GM11168 (cell line): ENCODE results near the gene P2RY8.

Experiments
- in situ Hi-C: fragments of 300-500 bp; cut with MboI; formaldehyde crosslinking; loops from one replicate; pipeline ENCODE4 v1.12.0; 2022; ENCODE audit warnings: low sequenced_read_pairs; ENCODE audit not compliant: unreplicated experiment

P2RY8 gene

DNA sequence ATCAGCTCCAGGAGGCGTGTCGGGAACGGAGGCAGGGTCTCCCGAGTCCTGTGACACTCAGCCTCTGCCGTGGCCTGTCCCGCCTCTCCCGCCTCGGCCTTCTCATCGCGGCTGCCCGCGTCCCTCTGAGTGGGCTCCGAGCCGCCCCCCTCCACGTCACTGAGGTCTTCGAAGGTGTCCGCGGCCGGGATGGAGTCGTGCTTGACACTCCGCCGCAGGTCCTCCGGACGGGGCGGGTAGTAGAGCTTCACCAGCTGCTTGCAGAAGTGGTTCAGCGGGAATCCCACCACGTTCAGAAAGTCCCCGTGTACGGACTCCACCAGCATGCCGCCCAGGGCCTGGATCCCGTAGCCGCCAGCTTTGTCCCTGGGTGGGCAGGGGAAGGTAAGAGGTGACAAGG lies 109.2 kb downstream of the P2RY8 start:
- in situ Hi-C loops, result loop anchor here (25.0 kb wide), 1 partner anchor 1185 kb away; no protein-coding TSS in a partner anchor

GRCh38 chrX:1426321-1426720 lies 110.7 kb downstream of the P2RY8 start:
- in situ Hi-C loops, result loop anchor here (25.0 kb wide), 1 partner anchor 1186 kb away; no protein-coding TSS in a partner anchor

- in situ Hi-C loops, result loop anchor here (25.0 kb wide), 1 partner anchor 1187 kb away; no protein-coding TSS in a partner anchor
These were observed 111.6 kb downstream of the P2RY8 start for GRCh38 chrX:1425381-1425780.

- in situ Hi-C loops, result no loop called here
These were observed 112.7 kb downstream of the P2RY8 start for GRCh38 chrX:1424147-1424851.

GRCh38 chrX:1423215-1423614 lies 113.8 kb downstream of the P2RY8 start:
- in situ Hi-C loops, result no loop called here

DNA sequence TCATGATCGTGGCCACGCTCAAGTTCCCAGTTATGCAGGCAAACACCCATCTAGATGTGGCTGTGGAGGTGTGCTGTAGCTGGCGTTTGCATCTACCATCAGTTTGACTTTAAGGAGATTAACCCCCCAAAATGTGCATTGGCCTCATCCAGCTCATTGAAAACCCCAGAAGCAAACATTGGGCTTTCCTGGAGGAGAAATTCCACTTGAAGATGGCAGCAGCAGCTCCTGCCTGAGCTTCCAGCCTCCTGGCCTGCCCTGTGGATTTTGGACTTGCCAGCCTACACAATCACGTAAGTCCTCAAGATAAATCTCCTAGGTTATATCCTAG lies 114.9 kb downstream of the P2RY8 start:
- in situ Hi-C loops, result no loop called here

DNA sequence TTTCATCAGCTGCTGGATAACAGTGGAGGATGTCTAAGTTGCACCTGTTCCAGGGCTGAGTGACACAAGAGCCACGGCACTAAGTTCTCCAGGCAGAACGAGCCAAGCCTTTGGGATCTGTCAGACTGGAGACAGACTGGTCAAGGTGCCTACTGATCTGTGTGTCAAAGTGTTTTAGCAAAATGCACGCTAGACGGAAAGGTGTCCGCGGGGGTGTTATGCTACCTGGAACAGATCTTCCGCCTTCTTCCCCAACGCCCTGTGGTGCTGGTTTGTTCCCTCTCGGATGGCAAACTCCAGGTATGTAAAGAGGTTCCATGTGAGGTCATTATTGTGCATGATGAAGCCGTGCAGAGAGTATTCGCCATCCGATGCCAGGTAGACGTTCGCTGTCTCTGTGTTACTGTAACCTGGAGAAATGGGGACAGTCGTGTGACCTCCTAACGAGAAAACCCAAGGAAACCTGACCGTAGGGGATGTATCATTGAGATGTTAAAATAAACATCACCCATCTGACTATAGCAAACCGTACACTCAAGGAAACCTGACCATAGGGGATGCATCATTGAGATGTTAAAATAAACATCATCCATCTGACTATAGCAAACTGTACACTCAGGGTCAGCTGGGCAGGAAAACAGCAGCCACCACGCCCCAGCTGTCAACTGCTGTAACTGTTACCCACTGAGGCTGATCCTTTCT lies 115.4 kb downstream of the P2RY8 start:
- in situ Hi-C loops, result no loop called here

DNA sequence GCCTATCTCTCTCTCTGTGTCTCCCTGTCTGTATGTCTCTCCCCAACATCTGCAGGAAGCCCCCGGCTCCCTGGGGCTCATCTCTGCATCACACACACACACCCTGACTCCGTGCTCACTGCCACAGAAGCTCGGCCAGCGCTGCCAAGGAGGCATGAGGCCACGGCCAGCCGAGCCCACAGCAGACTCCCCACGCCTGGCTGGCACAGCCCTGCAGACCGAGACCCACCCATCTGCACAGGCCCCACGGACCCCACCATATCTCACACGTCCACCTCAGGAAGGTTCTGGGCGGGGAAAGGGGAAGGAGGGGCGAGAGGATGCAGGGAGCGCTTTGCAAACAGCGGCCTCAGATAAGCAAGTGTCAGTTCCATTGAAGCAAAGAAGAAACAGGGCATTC lies 116.6 kb downstream of the P2RY8 start:
- in situ Hi-C loops, result no loop called here

GRCh38 chrX:1419545-1420355 lies 117.2 kb downstream of the P2RY8 start:
- in situ Hi-C loops, result no loop called here

GRCh38 chrX:1418901-1419544 lies 118.0 kb downstream of the P2RY8 start:
- in situ Hi-C loops, result no loop called here

DNA sequence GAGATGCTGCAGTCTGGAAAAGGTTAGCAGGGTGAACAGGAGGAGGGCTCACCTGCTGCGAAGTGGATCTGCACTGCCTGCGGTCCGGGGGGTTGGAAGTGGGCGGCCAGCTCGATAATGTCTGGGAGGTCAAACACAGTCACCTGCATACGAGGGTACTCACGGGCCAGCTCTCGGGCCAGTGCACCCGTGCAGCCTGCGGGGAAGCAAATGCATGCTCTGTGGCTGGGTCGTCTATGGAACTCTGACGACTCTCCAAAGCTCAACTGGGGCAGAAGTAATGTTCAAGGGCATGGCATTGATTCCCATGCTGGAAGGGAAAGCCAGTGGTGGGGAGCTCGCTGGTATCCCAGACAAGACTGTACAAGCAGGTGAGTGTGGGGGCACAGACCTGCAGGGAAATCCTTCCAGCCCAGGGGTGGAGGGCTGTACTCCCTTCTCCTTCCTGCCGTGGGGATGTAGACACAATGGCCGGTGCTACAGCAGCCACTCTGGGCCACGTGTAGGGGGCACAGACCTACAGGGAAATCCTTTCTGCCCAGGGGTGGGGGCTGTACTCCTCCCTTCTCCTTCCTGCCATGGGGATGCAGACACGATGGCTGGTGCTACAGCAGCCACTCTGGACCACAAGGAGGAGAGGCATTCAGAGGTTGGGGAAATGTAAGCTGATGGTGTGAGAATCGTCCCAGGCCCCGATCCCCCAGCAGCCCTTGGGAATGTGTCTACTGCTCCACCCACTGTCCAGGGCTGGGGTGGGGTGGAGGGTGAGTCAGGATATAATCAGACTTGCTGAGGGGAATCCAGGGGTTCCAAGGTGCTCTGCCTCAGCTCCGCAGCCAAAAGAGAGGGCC lies 118.8 kb downstream of the P2RY8 start:
- in situ Hi-C loops, result no loop called here

- in situ Hi-C loops, result no loop called here
These were observed 119.8 kb downstream of the P2RY8 start for GRCh38 chrX:1416965-1417760.

GRCh38 chrX:1416327-1416784 lies 120.6 kb downstream of the P2RY8 start:
- in situ Hi-C loops, result no loop called here
